Lung microvascular endothelial cell (primary cell): ENCODE data around the gene PRM1. TPM values are rescaled to one million over a fixed set of nuclear protein-coding genes. Genes with fewer than 3 reads are reported as not detected.
A peak's percentile ranks its signal among the peaks of the same experiment; 100 is the strongest.

Experiments
- DNase-seq, 2 donors: peaks; one replicate each; pipeline versions ENCODE4 v3.0.0 to v3.0.0-alpha.2; 2010; ENCODE audit warnings: low read depth in 2 of 2
- total RNA-seq: library from RNA; depleted of rRNA; stranded (reverse); fragments of >200 nt; gene quantifications from 2 replicates; pipeline ENCODE4 v1.2.1, GENCODE V29; 2014

The PRM1 gene, protein sequence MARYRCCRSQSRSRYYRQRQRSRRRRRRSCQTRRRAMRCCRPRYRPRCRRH
- total RNA-seq, result not detected in 2 replicates

DNA sequence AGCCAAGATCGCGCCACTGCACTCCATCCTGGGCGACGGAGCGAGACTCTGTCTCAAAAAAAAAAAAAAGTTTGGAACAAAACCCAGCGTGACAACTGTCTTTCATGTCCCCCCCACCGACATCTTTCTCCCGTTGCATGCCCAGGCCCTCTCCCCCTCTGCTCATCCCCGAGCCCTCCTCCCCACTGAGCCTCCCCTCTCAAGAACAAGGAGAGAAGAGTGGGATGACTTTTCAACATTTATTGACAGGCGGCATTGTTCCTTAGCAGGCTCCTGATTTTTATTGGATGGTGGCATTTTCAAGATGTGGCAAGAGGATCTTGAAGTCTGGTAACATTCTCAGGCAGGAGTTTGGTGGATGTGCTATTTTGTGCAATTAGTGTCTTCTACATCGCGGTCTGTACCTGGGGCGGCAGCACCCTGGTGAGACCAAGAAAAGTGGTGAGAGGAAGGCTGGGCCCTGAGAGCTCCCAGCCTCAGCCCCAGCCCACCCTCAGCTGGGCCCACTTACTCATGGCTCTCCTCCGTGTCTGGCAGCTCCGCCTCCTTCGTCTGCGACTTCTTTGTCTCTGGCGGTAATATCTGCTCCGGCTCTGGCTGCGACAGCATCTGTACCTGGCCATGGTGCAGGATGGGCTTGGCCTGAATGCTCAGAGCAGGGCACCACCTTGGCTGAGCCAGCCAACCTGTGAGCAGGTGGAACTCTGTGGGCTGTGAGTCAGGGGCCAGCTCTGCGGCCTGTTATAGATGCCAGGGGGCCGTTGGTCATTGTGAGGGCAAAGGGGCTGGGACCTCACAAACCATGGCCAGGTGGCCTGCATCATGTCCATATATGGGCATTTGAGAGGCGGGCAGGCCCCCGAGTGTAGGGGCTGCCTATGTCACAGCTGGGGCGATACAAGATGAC is at the start of gene PRM1:
Gene PRM1, minus strand, starts transcription at position 715 of the 907 bp plus-strand sequence. Its CDS starts 92 bp downstream, at position 623.
- DNase-seq, result no peak

DNA sequence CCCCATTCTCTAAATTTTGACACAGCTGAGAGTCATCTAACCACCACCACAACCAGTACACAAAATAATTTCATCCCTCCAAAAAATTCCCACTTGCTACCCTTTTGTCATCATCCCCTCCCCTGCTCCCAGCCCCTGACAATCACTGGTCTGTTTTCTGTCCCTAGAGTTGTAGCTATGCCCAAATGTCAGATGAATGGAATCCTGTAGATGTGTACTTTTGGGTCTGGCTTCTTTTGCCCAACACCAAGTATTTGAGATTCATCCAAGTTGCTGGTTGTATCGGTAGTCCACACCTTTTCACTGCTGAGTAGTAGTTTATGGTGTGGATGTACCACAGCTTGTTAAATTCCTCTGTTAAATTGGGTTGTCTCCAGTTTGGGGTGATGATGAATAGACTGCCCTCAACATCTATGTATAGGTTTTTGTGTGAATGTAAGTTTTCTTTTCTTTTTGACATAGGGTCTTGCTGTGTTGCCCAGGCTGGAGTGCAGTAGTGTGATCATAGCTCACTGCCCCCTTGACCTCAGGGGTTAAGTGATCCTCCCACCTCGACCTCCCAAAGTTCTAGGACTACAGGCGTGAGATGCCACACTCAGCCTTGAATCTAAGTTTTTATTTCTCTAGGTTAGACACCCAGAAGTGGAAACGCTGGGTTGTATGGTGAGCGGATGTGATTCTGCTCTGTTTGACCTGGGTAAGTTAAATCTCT is 49.6 kb upstream of the PRM1 start:
- no peak for DNase-seq

DNA sequence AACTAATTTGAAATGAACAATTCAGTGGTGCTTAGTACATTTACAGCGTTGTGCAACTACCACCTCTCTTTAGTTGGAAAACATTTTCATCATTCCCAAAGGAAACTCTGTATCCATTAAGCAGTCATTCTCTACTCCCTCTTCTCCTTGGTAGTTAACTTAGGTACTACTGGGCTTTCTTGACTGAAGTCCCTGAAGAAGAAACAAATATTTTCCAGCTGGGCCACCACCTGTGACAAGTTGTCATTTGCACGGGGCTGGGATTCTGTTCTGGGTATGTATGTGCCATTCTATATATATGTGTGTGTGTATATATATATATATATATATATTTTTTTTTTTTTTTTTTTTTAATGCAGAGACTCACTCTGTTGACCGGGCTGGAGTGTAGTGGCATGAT is 48.8 kb upstream of the PRM1 start:
- no peak for DNase-seq

DNA sequence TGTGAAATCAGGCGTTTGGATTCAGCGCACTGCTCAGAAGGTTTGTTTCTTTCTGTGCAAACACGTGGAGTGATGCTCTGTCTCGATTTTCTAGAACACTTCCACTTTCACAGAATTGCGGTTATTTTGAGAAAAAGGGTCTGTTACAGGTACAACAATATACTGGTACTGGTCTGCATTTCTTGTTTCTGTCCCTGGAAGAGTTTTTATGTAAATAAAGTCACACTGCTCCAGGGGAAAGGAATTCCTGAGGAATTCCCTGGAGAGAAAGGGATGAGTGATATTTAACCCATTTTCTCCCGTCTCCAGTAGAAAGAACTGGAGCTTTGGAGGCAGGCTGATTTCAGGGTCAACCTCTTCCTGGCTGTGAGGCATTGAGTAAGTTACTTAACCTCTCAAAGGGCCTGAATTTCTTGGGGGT is 48.0 kb upstream of the PRM1 start:
- no peak for DNase-seq

DNA sequence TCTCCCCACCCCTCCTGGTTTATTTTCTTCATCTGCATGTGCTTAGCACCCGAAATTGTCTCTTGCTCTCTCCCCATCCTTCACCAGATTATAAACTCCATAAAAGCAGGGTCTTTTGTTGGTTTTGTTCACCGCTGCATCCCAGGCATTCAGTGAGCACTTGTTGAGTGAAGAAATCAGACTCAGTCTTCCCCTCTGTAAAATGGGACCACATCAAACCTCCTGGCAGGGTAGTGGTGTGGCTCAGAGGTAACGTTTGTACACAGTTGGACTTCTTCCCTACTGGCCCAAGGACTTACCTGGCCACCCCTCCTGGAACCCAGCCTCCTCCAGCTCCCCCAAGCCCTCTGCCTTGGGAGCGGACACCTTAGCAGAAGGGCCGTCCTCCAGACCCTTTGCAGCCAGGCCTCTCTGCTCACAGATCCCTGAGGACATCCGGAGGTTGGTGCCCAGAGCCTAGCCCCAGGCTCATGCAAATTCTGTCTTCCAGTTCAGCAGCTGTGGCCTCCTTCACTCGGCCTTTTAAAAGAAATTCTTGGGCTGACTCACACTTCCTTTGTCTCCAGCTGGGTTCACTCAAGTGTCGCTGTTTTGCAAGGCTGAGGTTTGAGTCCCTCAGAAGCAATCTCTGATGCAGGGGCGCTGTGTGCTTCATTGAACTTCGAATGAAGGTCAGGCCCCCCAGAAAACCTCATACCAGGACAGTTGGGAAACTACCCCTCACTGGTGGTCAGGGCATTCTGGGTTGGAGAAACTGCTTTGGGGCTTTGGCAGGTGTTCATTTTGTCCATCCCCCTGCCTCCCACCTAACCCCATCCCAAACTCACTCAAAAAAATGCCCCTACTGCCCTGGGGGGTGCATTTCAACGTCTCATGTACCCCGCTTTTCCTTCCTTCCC is 47.3 kb upstream of the PRM1 start:
- DNase-seq, result peak in 1 of 2 donors; percentile 88

DNA sequence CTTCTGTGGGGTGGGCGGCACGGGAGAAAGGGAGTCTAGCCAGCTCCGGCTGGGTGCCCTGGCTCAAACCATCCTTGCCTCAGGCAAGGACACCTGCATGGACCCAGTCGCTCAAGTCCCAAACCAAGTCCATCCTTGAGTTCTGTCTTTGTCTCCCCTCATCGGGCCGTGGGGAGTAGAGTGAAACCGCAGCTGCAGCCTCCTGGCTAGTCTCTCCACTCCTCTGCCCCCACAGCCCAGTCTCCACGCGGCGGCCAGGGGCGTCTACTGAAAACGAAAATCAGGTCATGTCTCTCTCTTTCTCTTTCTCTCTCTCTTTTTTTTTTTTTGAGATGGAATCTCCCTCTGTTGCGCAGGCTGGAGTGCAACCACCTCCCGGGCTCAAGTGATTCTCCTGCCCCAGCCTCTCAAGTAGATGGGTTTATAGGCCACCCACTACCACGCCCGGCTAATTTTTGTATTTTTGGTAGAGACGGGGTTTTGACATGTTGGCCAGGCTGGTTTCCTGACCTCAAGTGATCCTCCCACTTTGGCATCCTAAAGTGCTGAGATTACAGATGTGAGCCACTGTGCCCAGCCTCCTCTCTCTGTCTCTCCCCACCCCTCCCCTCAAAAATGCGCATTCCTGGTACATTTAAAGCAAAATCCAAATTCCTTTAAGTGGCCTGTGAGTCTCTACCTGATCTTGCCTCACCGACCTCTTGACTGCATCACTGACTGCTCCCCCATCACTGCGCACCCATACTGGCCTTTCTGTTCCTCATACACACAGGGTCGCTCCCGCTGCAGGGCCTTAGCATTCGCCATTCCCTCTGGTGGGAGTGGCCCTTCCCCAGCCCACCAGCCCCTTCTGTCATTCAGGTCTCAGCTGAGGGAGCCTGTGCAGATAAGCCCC is 46.4 kb upstream of the PRM1 start:
- no peak for DNase-seq

DNA sequence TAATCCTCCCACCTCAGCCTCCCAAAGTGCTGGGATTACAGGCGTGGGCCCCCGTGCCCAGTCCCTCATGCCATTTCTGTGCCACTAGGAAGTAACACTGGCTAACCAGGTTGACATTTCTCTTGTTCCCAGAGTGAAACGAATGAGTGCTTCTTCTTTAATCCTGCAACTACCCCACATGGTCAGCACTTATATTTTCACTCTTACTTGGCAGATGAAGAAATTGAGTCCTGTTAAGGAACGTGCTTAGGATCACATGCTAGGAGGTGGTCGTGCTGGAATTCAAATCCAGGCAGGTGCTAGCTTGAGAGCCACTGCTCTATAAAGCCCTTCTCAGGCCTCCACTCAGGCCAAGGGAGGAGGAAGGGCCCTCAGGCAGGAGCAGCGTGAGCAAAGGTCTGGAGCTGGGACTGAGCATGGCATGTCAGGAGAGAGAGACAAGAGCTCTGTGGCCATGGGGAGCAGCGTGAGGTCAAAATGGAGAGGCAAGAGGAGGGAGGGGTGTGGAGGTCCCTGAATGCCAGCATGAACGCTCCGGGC is 45.7 kb upstream of the PRM1 start:
- DNase-seq, result no peak

DNA sequence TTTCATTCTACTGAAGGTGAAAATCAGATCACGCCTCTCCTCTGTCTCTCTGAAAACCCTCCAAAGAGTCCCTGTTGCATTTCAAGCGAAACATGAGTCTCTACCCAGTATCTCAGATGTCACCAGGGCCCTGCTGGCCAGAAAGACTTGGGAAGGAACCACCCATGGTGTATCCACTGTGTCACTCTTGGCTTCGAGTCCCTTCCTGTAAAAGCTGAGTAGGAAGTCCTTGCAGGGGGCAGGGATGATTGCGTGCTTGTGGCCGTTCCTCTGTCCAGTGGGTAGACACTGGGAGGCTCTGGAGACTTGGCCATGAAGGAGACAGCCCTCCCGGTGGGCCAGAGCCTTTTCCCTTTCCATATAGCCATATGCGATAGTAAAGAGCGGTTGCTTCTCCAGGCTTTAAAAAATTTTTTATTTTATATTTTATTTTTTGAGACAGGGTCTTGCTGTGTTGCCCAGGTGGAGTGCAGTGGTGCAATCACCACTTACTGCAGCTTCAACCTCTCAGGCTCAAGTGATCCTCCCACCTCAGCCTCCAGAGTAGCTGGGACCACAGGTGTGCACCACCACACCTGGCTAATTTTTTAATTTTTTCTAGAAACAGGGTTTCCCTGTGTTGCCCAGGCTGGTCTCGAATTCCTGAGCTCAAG is 45.1 kb upstream of the PRM1 start:
- DNase-seq, result peak in 1 of 2 donors; percentile 16

DNA sequence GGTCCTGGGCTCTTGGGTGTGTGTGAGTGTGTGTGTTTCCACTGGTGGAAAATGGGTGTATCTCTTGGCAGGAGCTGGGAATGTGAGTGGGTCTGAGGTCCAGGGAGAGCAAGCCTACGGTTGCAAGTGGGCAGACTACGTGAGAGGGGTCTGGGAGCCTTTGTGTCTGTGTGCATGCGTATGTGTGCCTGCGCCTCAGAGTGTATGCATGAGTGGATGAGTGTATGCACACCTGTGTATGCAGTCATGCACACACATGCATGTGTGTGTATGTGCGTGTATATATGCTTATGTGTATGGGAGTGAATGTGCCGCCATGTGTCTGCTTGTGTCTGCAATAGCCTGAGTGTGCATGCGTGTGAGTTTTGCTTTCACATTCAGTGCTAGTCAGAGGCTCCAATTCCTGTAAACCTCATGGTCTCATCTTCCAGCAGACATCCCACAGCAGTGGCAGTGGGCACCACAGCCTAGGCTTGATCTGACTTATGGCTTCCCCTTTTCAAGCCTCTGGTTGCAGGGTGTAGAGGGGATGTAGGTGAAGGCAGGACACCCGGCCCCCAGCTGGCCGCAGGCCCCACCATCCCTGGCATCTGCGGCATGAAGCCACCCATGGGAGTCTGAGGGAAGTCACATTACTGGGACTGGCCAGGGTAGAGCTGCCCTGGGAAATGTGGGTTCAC is 44.4 kb upstream of the PRM1 start:
- DNase-seq, result no peak

DNA sequence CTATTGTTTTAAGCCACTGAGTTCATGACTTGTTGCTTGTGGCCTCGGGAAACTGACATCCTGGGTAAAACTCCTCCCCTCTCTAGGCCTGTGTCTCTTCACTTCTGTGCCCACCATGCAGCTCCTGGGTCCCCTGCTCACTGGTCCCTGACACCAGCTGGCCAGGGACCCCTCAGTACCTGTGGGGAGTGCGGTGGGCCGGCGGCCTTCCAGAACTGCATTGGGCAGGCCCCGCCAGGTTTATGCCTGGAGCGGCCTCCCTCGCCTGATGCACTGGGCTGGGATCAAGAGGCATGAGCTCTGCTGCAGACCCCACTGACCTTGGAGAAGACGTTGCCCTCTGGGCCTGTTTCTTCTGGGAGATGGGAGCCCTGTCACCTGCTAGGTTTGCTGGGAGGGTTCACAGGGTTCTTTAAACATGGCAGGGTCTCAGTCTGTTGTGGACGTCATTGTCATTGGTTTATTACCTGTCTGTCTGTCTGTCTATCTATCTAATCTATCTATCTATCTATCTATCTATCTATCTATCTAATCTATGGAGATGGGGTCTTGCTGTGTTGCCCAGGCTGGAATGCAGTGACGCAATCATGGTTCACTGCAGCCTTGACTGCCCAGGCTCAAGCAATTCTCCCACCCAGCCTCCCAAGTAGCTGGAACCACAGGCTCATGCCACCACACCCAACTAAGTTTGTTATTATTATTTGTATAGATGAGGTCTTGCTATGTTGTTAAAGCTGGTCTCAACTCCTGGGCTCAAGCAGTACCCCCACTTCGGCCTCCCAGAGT is 42.6 kb upstream of the PRM1 start:
- DNase-seq, result no peak

DNA sequence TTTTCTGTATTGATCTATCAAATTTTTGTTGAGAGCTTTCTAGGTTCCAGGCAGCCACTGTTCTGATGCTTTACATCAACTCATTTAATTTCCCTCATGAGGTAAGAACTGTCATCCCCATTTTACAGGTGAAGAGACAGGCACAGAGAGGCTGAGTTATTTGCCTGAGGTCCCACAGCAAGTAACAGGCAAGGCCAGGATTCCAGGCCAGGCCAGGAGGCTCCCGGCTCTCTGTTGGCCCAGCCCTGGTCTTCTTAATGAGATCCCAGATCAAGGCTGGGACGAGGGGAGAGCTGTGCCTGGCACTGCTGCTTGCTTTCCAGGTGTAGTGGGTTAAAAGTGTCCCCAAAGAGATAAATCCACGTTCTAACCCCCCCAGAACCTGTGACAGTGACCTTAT is 41.7 kb upstream of the PRM1 start:
- no peak for DNase-seq

DNA sequence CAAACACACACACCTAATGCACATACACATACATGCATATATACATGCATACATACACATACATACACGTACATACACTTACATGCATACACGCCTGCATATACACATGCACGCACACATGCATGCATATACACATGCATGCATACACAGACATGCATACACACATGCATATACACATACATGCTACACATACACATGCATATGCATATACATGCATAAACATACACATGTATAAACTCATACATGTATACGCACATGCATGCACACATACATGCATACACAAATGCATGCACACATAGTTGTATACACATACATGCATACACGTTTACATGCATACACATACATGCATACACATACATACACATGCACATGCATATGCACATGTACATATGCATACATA is 40.5 kb upstream of the PRM1 start:
- DNase-seq, result no peak

DNA sequence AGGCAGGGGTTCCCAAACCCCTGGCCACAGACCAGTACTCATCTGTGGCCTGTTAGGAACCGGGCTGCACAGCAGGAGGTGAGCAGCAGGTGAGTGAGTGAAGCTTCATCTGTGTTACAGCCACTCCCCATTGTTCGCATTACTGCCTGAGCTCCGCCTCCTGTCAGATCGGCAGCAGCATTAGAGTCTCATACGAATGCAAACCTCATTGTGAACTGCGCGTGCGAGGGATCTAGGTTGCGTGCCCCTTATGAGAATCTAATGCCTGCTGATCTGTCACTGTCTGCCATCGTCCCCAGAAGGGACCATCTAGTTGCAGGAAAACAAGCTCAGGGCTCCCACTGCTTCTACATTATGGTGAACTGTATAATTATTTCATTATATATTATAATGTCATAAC is 39.0 kb upstream of the PRM1 start:
- no peak for DNase-seq

DNA sequence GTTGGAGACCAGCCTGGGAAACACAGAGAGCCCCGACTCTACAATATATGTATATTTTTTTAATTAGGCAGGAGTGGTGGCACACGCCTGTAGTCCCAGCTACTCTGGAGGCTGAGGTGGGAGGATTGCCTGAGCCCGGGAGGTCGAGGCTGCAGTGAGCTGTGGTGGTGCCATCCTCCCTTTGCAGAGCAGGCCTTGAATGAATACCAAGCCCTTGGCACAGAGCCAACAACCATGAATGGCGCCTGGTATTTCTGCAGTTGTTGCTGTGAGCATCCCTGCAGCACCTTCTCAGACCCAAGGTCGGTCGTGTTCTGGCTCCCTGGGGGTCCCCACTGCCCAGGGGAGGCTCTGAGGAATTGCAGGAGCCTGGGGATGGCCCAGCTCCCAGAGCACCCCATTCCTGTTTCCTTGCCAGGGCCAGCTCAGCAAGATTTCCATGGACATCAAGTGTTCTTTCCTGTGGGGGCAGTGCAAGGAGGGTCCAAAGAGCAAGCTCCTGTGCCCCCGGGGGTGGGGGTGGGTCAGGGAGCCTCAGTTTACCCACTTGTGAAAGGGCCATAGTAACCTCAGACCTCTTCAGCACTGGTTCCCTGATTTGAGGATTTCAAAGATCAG is 38.5 kb upstream of the PRM1 start:
- DNase-seq, result peak in 1 of 2 donors; percentile 41

DNA sequence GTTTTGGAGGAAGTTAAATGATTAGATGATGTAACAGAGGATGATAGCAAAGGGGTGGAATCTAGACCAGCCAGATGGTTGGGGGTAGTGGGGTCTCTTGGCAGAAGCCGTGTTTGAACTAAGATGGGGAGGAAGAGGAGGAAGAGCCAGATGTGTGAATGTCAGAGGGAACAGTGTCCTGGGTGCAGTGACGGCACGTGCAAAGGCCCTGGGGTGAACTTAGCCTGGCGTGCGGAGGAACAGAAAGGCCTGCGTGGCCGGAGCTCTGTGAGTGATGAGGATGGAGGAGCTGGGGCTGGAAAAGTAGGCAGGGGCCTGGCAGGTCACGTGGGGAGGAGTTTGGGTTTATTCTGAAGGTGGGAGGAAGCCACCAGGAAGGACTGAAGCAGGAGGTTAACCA is 37.7 kb upstream of the PRM1 start:
- no peak for DNase-seq

DNA sequence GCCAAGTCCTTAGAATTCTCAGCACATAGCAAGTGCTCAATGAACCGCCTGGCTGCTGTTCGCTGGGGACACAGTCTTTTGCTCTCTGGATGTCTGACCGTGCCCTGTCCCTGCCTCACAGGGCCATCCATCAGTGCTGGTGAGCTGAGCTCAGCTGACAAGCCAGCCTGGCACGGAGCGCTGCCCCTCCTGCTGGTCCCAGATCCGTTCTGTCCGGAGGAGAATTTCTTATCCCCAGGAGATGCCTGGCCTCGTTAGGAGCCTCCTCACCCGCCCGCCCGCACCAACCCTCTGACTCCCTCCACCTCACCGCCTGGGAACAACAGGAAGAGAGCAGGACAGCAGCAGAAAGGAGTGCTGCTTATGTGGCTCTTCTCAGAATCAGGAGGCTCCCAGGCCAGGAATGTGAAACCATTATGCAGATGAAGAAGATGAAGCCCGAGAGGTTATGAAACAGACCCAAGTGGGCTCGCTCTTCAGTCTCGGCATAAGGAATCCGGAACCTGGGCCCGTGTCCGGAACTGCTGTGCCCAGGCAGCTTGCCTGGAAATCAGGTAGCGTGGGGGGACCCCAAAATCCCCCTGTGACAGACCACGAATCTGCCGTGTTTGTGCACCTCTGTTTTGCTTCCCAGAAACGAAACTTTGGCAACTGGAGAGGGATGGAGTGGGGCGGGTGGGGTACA is 35.3 kb upstream of the PRM1 start:
- no peak for DNase-seq

DNA sequence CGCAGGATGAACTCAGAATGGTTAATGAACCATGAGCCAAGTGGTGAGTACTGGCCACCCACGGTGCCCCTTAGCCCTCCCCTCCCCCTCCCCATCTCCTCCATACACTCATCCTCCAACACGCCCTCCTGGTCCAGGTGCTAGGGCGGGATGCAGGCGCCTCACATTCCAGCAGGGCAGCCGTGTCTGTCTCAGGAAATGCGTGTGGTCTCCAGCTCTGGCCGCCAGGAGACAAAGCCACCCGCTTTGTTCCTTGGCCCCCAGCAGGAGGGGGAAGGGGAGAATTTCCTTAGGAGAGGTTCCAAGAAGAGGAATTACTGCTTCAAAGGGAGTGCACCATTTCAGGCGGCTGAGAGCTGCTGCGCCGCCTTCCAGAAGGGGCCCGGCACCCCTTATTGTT is 34.4 kb upstream of the PRM1 start:
- peak in 1 of 2 donors; percentile 45 for DNase-seq
